GM19452 (cell line): ENCODE results near the gene NEDD4L.
A peak's percentile ranks its signal among the peaks of the same experiment; 100 is the strongest.

Source experiments
- ATAC-seq: cut with Tn5 transposase; IDR thresholded peaks from one replicate; pipeline ENCODE4 v1.9.1; 2021; ENCODE audit not compliant: unreplicated experiment

NEDD4L gene

DNA sequence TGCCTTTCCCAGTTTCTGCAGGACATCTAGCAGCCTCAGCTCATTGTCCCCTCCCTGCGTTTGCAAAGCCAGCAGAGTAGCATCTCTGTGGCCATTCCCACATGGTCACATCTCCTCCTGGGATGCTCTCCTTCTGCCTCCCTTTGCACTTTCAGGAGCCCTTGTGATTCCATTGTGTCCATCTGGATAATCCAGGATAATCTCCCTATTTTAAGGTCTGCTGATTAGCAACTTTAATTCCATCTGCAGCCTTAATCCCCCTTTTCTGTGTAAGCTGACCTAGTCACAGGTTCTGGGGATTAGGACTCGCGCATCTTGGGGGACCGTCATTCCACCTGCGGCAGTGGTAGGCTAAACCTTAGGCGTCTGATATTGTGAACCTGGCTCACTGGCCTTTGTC lies 70.7 kb downstream of the NEDD4L start:
- no peak for ATAC-seq

DNA sequence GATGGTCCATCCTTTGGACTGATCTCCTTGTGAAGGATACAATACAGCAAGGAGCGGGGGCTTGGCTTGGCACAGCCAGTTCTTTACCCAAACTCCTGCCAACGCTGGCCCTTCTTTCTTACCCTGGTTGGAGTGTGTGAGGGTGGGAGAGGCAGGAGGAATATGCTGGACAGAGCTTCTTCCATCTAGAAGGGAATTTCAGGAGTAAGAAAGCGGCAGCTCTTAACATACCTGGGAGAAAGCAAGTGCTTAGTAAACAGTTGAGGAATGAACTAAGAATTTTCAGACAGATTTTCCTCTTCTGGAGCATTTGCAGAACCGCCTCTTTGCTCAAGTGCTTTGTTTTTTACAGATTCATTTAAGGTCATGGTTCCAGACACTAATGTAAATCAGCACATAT lies 72.8 kb downstream of the NEDD4L start:
- no peak for ATAC-seq

DNA sequence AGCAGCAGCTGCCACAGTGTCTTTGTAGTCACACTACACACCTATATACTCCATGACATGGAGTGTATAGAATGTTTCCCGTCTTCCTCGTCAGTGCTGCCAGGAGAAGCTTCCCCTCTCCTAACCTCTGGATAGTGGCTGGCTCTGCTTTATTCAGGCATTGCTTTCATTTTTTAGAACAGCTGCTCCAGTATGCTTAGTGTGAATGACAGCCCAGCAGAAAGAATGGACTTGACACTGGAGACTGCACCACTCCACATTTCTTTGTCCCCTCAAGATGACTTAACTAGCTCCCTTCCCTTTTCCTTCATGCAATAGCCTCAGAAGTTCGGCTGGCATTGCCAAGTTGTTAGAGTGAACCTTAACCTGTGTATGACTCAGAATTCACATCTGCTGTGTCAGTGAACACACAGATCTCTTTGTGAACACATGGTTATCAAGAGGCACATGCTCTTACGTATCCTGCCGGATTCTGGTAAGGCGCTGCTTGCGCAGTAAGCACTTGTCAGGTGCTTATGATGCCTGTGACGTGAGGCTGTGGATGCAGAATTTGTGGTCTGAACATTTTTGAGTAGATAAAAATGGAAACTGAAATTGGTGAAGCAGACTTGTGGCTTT lies 73.9 kb downstream of the NEDD4L start:
- ATAC-seq: no peak

DNA sequence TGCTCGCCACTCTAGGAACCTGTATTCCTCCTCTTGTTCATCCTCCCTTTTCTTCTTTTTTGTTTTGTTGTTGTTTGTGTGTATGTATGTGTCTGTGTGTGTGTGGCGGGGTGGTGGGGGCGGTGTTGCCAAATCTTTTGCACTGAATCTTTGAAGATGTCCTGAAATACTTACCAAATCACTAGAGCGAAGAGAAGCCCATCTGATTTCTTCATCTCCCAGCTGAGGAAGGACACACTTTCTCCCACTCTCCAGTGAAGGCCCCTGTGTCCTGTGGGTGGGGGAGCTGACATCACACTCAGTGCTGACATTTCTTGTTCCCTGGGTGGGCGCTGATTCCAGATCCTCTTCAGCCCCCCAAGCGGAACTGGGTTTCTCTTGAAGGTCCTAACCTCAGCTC lies 74.5 kb downstream of the NEDD4L start:
- ATAC-seq: no peak

DNA sequence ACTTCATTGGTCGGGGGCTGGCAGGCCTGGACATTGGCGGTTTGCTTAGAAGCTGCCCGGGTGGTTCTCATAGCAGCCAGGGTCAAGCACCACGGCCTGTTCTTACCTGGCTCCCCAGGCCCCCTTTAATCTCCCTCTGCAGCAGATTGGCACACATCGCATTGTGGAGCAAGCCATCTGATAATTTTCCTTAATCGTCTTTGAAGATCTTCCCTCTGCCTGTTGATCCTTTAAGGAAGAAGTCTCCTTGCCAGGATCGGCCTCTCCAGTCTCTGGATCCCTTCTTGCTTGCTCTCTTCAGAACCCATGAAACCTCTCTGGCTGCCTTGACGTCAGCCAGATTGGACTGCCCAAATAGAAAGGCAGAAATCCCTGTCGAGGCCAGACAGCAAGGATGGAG lies 75.8 kb downstream of the NEDD4L start:
- no peak for ATAC-seq

DNA sequence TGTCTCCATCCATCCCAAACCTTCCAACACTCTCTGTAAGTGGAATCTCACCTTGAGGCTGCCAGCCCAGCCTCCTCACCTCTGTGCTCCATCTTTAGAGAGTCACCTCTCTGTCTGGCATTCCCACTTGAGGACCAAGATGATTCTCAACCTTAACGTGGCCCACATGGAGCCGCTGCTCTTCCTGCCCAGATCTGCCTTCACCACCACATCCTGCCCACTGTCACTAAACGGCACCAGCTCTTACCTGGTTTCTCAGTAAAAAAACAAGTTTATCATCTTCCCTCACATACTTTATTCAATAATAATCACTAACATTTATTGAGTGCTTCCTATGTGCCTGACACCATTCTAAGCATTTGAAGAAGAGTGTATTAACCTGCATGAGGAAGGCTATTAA lies 80.4 kb downstream of the NEDD4L start:
- ATAC-seq: no peak

DNA sequence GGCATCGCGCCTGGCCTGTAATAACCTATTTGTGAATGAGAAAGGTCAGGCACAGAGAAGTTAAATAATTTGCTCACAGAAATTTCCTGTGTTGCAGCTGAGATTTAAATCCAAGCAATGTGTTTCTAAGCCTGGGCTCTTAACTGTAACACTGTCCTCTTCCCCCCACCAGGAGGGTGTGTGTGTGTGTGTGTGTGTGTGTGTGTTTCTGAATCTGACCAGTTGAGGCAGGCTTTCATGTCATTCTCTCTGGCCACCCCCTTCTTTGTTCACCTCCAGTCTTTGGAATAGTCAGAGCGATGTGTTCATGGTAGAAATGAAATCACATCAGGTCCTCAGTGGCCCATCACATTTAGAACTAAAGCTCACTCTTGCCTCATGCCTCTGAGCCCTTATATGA lies 81.2 kb downstream of the NEDD4L start:
- ATAC-seq: no peak

DNA sequence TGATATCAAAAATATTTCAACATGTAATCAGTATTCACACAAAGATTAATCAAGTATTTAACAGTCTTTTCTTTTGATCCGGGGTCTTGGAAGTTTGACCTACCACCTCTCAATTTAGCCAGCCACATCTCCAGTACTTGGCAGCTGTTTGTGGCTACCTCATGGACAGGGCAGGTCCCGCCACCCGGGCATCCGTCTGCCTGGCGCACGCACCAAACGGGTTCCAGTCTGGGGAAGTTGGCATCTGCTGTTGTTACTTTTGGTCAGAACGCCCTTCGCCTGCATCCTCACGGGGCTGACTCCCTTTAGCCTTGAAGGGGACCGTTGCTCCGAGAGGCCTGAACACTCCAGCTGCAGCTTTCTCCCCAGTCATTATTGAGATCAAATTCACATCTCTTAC lies 81.7 kb downstream of the NEDD4L start:
- ATAC-seq: no peak

DNA sequence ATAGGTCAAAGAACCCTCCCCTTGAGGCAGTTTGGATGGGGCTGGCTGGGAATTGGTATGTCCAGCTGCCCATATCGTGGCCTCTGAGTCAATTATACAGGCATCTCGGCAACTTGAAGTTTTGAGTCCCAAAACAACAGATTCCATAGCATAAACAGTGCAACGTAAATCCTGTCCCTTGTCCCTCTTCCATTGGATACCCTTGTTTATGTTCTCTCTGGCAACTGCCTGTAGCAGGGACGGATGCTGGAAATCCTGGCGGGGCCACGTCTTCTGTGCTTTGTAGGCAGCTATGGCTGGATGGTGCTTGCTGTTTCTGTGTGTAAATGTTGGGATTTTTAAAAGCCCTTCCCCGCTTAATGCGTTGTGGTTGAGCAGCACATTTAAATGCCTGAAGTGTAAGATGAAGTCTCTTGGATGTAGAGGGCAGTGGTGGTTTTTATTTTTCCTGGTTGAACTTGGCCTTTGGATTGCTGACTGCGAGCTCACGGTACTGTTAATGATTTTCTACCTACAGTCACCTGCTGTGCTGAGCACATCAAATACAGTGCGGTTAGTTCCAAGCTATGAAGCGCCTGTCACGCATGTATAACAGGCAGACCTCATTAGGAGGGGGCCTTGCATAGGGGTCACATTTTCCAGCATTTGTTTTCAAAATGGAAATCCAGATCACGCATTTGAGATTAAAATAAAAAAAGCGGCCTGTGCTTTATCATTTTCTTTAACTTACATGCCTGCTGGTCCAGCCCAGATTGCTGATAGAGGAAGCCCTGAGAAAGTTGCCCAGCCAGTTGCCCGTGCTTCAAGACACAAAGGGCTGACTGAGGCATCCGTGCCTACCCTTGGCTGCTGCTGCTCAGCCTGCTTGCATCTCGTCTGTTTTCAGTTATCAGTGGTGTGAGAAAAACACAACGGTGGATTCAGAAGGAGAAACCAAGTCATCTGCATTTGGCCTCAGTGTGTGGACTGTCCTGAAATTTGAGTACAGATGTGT lies 84.7 kb downstream of the NEDD4L start:
- no peak for ATAC-seq

DNA sequence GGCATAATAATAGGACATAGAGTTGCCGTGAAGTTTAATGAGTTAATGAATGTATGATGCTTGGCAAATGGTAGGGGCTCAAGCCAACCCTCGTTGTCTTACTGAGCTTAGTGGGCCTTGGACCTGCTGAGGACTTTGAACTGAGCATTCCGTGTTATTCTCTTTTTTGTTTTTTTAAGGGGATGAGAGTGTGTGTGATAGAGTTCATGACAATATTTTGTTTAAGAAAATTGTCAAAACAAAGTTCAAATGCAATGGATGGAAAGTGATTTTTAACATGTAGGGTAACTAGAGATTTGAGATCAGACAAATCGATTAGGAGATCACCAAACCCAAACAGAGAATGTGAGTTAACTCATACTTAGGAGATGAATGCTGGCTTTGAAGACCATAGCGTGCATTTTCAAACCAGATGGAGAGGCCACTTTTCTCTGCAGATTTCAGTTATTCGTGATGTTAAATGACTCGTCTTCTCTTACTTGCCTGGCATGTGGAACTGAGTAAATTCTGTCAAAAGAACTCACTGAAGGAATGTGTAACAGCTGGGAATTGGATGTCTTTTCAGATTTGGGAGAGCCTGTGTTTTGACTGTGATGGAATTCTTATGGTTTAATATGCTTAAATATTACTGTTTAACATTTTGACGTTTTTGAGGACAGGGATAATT lies 88.7 kb downstream of the NEDD4L start:
- ATAC-seq: no peak

DNA sequence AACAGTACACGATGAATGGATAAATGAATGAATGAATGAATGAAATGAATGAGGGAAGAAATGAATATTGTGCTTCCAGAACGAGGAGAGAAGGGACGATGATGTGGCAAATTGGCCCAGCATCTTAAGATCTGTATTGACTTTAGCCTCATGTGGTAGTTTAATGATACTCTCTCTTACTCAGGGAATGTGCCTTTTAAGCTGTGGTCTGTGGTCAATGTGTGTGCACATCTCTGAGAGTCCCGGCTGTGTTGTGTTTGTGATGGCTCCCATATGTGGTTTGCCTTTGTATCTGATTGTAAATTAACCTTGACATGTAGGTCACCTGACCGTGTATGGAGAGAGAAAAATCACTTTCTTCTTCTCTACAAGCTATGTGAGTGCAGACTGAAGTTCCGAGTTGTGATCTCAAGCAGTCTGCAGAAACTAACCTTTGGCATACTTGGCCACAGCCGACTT lies 91.2 kb downstream of the NEDD4L start:
- peak; percentile 70 for ATAC-seq

DNA sequence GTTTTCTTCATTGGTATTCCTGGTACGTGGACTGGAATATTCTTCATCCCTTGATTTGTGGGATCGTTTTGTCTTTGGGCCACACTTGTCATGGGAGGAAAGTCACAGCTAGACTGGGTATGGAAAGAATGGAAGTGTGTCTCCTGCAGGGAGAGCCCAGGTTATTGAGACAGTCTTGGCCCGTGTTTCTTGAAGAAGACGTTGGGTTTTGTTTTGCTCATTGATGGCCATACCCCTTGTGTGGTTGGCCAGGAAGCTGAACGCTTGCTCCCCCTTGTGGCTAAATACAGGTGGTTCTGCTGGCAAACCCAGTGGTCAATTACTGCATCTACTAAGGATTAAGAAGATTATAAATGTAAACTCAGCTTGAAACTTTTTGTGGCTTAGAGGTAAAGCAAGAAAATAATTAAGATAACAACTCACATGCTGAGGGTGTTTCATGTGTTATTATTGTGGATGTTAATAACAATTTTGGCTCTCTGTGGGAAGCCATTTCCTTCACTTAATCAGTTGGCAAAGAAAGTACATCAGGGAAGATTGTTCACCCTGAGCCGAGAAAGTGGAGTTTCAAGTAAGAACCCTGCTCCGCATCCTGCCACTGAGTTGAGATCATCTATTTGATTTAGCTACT lies 91.8 kb downstream of the NEDD4L start:
- ATAC-seq: peak; percentile 78

DNA sequence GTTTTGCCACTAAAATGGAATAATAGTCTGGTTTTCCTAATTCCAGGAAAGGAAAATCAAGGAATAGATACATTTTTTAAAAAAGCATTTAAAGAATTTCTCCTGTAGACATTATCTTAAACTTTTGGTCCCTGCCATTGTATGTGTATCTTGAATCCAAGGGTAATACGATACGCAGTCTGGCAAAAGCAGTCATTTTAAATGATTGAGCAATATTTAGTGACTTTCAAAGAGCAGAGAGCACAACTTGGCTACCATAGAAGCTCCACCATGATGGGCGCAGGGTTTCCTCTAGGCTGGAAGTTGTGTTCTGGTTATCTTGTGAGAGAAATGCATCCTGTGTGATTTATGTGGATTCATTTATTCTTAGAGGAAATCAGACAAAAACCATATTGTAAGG lies 92.9 kb downstream of the NEDD4L start:
- no peak for ATAC-seq

DNA sequence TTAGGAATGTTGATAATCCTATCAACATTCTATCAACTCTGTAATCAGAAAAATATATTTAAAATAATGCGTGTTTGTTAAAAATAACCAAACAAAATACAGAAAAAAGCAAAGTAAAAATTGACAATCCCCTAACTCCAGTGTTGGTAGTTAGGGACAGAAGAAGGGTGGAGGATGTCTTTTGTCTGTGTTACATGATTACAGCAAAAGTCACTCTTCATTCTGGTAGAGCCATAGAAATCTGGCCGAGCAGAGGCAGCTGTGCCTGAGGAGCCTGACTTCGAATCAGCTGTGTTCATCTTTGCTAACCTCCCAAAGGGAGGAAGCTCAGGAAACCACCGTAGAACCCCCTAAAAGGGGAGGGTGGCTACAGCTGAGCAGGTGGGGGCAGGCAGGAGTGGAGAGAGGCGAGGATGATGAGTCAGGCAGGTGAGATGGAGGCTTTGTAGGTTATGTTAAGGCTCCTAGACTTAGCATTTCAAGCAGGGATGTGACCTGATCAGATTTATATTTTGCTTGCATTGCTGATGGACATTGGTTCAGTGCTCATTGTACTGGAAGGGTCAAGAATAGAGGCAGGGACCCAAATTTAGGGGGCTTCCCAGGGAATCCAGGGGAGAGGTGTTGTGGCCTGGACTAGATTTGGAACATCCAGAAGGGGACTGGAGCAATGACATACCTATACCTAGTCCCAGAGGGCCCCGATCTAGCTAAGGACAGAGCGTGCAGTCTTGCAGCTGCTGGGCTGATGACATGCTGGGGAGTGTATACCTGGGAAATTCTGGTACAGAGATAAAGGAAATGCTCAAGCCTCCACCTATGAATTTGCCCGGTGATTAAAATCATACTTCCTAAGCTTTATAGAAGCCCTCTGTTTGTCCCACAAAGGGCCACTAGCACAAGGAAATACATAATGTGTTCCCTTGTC lies 95.7 kb downstream of the NEDD4L start:
- no peak for ATAC-seq

DNA sequence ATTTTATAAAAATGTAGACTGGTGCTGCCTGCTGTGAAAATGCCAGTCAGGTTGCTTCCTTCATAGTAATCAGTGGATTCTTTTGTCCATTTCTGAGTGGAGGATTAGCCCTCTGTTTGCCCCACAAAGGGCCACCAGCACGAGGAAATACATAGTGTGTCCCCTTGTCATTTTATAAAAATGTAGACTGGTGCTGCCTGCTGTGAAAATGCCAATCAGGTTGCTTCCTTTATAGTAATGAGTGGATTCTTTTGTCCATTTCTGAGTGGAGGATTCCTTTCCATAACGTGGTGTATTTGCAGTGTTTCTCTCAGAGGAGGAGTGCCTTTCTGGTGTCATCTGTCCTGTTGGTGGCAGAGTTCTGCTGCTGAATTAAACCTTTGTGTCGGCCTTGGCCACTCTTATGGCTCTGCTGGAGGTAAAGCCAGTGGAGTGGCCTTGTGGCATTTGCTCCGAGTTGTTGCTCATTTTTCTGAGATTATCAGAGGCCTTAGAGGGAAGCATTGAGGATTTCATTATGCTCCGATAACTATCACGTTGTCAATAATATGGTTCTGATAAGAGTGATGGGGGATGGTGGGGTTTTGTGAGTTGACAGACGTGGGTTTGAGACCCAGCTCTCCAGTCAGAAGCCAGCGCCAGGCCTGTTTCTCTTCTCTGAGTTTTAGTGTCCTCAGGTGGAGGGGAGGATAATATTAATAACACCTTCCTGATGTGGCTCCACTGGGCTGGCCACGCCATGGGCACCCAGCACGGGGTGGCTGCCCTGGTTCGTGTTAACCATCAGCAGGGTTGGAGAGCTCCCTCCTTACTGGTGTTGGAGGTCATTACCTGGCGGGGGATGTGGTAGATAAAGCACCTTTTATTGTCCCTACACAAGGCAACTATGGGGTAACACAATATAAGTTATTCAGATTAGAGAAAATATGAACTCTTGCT lies 96.6 kb downstream of the NEDD4L start:
- no peak for ATAC-seq

DNA sequence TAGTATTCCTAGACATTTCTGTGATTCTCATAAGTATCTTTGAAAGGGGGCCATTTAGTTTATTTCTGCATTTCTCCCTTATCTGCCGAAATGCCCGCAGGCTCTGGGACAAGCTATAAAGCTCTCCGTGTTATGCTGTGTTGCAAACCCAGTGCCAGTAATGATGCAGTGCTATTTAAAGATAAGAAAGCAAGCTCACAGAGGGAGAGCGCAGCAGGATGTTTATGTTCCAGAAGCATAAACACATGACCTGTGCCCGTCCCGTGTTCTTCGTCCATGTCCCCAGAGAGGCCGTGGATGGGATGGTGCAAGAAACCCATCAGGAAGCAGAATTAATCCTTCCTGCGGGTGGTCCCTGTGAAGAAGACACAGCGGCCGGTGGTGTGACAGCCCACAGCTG lies 99.4 kb downstream of the NEDD4L start:
- no peak for ATAC-seq

DNA sequence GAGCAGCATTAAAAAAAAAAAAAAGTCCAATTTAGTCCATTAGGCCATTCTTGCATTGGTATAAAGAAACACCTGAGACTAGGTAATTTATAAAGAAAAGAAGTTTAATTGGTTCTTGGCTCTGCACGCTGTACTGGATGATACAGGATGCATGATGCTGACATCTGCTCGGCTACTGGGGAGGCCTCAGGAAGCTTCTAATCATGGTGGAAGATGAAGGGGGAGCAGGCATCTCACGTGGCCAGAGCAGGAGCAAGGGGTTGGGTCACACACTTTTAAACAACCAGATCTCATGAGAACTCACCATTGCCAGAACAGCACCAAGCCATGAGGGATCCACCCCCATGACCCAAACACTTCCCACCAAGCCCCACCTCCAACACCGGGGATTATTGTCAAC lies 100.1 kb downstream of the NEDD4L start:
- no peak for ATAC-seq

DNA sequence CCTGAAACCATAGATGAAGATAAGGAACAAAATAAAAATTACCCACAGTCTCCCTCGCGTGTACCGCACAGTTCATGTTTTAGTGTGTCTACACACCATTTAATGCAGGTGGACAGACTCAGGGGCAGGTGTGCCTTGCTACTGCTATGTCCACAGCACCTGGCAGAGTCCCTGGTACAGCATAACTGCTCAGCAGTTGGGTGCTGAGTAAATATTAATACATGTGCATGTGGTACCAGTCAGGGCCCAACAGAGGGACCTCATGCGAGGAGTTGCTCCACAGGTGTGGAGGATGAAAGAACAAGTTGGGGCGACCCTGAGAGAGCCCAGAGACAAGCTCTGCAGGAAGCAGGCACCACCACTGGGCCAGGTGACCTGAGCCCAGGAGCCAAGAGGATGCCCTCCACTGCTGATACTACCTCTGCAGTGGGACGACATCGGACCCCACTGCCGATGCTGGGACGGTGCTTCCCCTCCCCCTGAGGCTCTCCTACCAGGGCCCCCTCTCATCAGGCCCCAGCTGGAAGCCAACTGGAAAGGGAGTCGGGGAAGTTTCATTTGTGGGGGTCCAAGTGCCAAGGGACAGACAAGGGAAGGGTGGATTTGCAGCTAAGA lies 100.8 kb downstream of the NEDD4L start:
- no peak for ATAC-seq

DNA sequence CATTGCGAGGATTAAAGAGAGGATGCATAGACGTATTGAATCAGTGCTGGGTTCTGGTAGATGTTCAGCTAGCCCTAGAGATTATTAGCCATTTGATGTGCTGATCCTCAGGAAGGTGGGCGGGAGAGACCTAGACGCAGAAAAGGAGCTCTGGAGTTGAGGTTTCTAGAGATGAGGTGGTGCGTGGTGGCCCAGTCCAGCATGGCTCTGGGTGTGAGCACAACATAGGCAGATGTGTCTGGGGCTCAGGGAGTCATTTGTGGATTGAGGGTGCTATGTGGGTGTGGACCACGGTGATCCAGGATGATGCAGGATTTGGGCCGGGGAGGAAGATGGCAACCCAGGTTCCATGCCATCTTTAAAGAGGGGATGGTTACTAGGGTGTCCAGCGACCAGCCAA lies 102.1 kb downstream of the NEDD4L start:
- no peak for ATAC-seq
